GM18858 (cell line): ENCODE results near the gene SUPT3H.
A peak's percentile ranks its signal among the peaks of the same experiment; 100 is the strongest.
"Not testable (repeated sequence)": the region's sequence is repeated elsewhere in the genome, so short reads cannot be mapped to it uniquely, and the experiment has no call there.

ENCODE experiments used
- ATAC-seq: cut with Tn5 transposase; IDR thresholded peaks from one replicate; pipeline ENCODE4 v1.9.1; 2021; ENCODE audit not compliant: unreplicated experiment

SUPT3H gene

GRCh38 chr6:44920952-44921491, 456.7 kb downstream of the SUPT3H start:
- no peak for ATAC-seq

GRCh38 chr6:44918671-44919296, 458.9 kb downstream of the SUPT3H start:
- no peak for ATAC-seq

GRCh38 chr6:44917430-44917829, 460.3 kb downstream of the SUPT3H start:
- ATAC-seq: no peak

GRCh38 chr6:44915111-44915510, 462.6 kb downstream of the SUPT3H start:
- no peak for ATAC-seq

GRCh38 chr6:44914141-44914540, 463.6 kb downstream of the SUPT3H start:
- ATAC-seq: no peak

- ATAC-seq: no peak
Observed at GRCh38 chr6:44906761-44907160, 471.0 kb downstream of the SUPT3H start.

- not testable (repeated sequence) for ATAC-seq
Observed at GRCh38 chr6:44900358-44900757, 477.4 kb downstream of the SUPT3H start.

GRCh38 chr6:44898296-44898930, 479.3 kb downstream of the SUPT3H start:
- no peak for ATAC-seq

GRCh38 chr6:44897316-44897715, 480.4 kb downstream of the SUPT3H start:
- no peak for ATAC-seq

- ATAC-seq: no peak
Observed at GRCh38 chr6:44896701-44897100, 481.0 kb downstream of the SUPT3H start.

GRCh38 chr6:44892579-44892978, 485.2 kb downstream of the SUPT3H start:
- ATAC-seq: no peak

- ATAC-seq: not testable (repeated sequence)
Observed at GRCh38 chr6:44879071-44879470, 498.7 kb downstream of the SUPT3H start.

- not testable (repeated sequence) for ATAC-seq
Observed at GRCh38 chr6:44876638-44877037, 501.1 kb downstream of the SUPT3H start.

GRCh38 chr6:44869321-44869897, 508.3 kb downstream of the SUPT3H start:
- peak; percentile 64 for ATAC-seq

GRCh38 chr6:44868910-44869309, 508.8 kb downstream of the SUPT3H start:
- peak; percentile 5 for ATAC-seq

- ATAC-seq: peak; percentile 26
Observed at GRCh38 chr6:44868335-44868668, 509.4 kb downstream of the SUPT3H start.

GRCh38 chr6:44867571-44868334, 510.0 kb downstream of the SUPT3H start:
- ATAC-seq: peak; percentile 65

- not testable (repeated sequence) for ATAC-seq
Observed at GRCh38 chr6:44865184-44865583, 512.5 kb downstream of the SUPT3H start.

GRCh38 chr6:44859901-44860410, 517.8 kb downstream of the SUPT3H start:
- no peak for ATAC-seq

- ATAC-seq: no peak
Observed at GRCh38 chr6:44858998-44859397, 518.7 kb downstream of the SUPT3H start.

- ATAC-seq: no peak
Observed at GRCh38 chr6:44856479-44856878, 521.3 kb downstream of the SUPT3H start.
